Measurements from ENCODE around the gene YOD1.
A peak's percentile ranks its signal among the peaks of the same experiment; 100 is the strongest.

The YOD1 gene

GRCh38 chr1:207006914-207007313 lies 44.1 kb downstream of the YOD1 start:
- TF ChIP-seq CTCF (IDR thresholded peaks at IDR 0.05), result no peak
- H3K4me3 Mint-ChIP-seq, result no peak overlapping the region
- no peaks in the 10 kb centered on the region for H3K9me3 Mint-ChIP-seq
- H3K27me3 Mint-ChIP-seq (ENCODE audit: low read depth, poor library complexity), result peaks cover 27% of the 10 kb centered on the region
- DNase-seq, result no peak
- H3K4me1 Mint-ChIP-seq, result peaks cover 5% of the 10 kb centered on the region
- H3K36me3 Mint-ChIP-seq (ENCODE audit: low read depth), result no peaks in the 10 kb centered on the region
- peak overlapping the region; percentile 39 for H3K27ac Mint-ChIP-seq

GRCh38 chr1:207006083-207006482 lies 44.9 kb downstream of the YOD1 start:
- Mint-ChIP-seq H3K27ac (no peak overlapping the region), H3K4me3 (no peak overlapping the region), H3K27me3 (ENCODE audit: low read depth, poor library complexity) (peaks cover 29% of the 10 kb centered on the region), H3K36me3 (ENCODE audit: low read depth) (no peaks in the 10 kb centered on the region), H3K4me1 (peaks cover 5% of the 10 kb centered on the region), H3K9me3 (no peaks in the 10 kb centered on the region)
- no peak for TF ChIP-seq CTCF (IDR thresholded peaks at IDR 0.05)
- no peak for DNase-seq

GRCh38 chr1:207004931-207005830 lies 45.8 kb downstream of the YOD1 start:
- Mint-ChIP-seq H3K27me3 (ENCODE audit: low read depth, poor library complexity) (peaks cover 29% of the 10 kb centered on the region), H3K9me3 (no peaks in the 10 kb centered on the region), H3K4me3 (no peak overlapping the region), H3K27ac (no peak overlapping the region), H3K36me3 (ENCODE audit: low read depth) (no peaks in the 10 kb centered on the region), H3K4me1 (peaks cover 5% of the 10 kb centered on the region)
- TF ChIP-seq CTCF (IDR thresholded peaks at IDR 0.05), result peak; percentile 74
- DNase-seq, result peak; percentile 64

GRCh38 chr1:207003210-207003609 lies 47.8 kb downstream of the YOD1 start:
- peaks cover 25% of the 10 kb centered on the region for H3K27me3 Mint-ChIP-seq (ENCODE audit: low read depth, poor library complexity)
- H3K36me3 Mint-ChIP-seq (ENCODE audit: low read depth), result no peaks in the 10 kb centered on the region
- H3K9me3 Mint-ChIP-seq, result no peaks in the 10 kb centered on the region
- no peak for TF ChIP-seq CTCF (IDR thresholded peaks at IDR 0.05)
- no peak overlapping the region for H3K27ac Mint-ChIP-seq
- H3K4me1 Mint-ChIP-seq, result peaks cover 5% of the 10 kb centered on the region
- H3K4me3 Mint-ChIP-seq, result no peak overlapping the region
- no peak for DNase-seq

- TF ChIP-seq CTCF (IDR thresholded peaks at IDR 0.05), result no peak
- no peaks in the 10 kb centered on the region for H3K36me3 Mint-ChIP-seq (ENCODE audit: low read depth)
- no peak overlapping the region for H3K4me3 Mint-ChIP-seq
- H3K4me1 Mint-ChIP-seq, result peaks cover 5% of the 10 kb centered on the region
- no peaks in the 10 kb centered on the region for H3K9me3 Mint-ChIP-seq
- H3K27ac Mint-ChIP-seq, result no peak overlapping the region
- H3K27me3 Mint-ChIP-seq (ENCODE audit: low read depth, poor library complexity), result peaks cover 28% of the 10 kb centered on the region
- DNase-seq, result no peak
Observed at GRCh38 chr1:207002724-207003146, 48.3 kb downstream of the YOD1 start.
